Panc1 (cell line): Measurements from ENCODE around the gene NKX6-2. TPM values are rescaled to one million over a fixed set of nuclear protein-coding genes. Genes with fewer than 3 reads are reported as not detected.
A peak's percentile ranks its signal among the peaks of the same experiment; 100 is the strongest.

Source experiments
- ATAC-seq: fragments of 200-7000 bp; cut with Tn5 transposase; 2 replicates; pipeline ENCODE4 v1.9.1; 2020; ENCODE audit warnings: mild to moderate bottlenecking, moderate library complexity
- BruUV-seq: library from RNA; stranded (reverse); fragments of 400-500 nt; replicated peaks from 2 replicates; lab custom pipeline; 2021; lab: Mats Ljungman, UMichigan
- CTCF ChIA-PET: fragments of 300-600 bp; sonication (Branson Sonifier 250); formaldehyde crosslinking; loops from one replicate; lab custom pipeline; 2022; ENCODE audit warnings: antibody characterized with exemption; lab: Charles Lee
- POLR2A ChIA-PET: fragments of 300-600 bp; sonication (Branson Sonifier 250); formaldehyde crosslinking; loops from one replicate; lab custom pipeline; 2022; ENCODE audit warnings: antibody characterized with exemption; lab: Charles Lee
- DNase-seq: peaks from one replicate; pipeline ENCODE4 v3.0.0-alpha.2; 2010; ENCODE audit warnings: low read depth, low spot score
- H3K27ac ChIP-seq: 2 replicates; pipeline ENCODE4 v1.5.1; 2011; ENCODE audit warnings: mild to moderate bottlenecking, low read length, inconsistent platforms
- H3K27me3 ChIP-seq: fragments of 200-500 bp; sonication (Bioruptor generic); 2 replicates; pipeline ENCODE4 v1.6.0; 2014; ENCODE audit warnings: low read length, inconsistent platforms; ENCODE audit not compliant: control insufficient read depth, insufficient read depth
- H3K36me3 ChIP-seq: fragments of 200-500 bp; sonication (Bioruptor generic); 2 replicates; pipeline ENCODE4 v1.5.1; 2014; ENCODE audit warnings: inconsistent platforms, mild to moderate bottlenecking, low read length, moderate library complexity; ENCODE audit not compliant: control insufficient read depth, insufficient read depth
- H3K4me1 ChIP-seq: 2 replicates; pipeline ENCODE4 v1.5.1; 2011; ENCODE audit warnings: inconsistent platforms, mild to moderate bottlenecking, low read length, moderate library complexity; ENCODE audit not compliant: control insufficient read depth, insufficient read depth
- H3K4me3 ChIP-seq, 2 experiments: 2 replicates each; pipeline ENCODE4 v1.5.1; 2011 to 2012; ENCODE audit warnings: low read depth in 2 of 2, low read length in 2 of 2, mild to moderate bottlenecking in 2 of 2, inconsistent platforms in 1 of 2, moderate library complexity in 1 of 2
- H3K9me3 ChIP-seq: fragments of 200-500 bp; sonication (Bioruptor generic); 2 replicates; pipeline ENCODE4 v1.5.1; 2014; ENCODE audit warnings: low read depth, mild to moderate bottlenecking, inconsistent platforms, low read length, moderate library complexity; ENCODE audit not compliant: control insufficient read depth, insufficient read depth
- CTCF ChIP-seq: fragments of 450-650 bp; IDR thresholded peaks from 2 replicates; pipeline ENCODE4 v1.5.1; 2017; ENCODE audit warnings: mild to moderate bottlenecking
- POLR2AphosphoS5 ChIP-seq: IDR thresholded peaks from 2 replicates; pipeline ENCODE4 v1.6.1; 2012; ENCODE audit warnings: mild to moderate bottlenecking, low read depth, low read length, moderate library complexity
- REST ChIP-seq, 2 experiments: IDR thresholded peaks; 2 replicates each; pipeline ENCODE4 v1.6.1; 2011 to 2012; ENCODE audit warnings: low read depth in 2 of 2, control low read depth in 1 of 2, low read length in 1 of 2, mild to moderate bottlenecking in 1 of 2, moderate library complexity in 1 of 2; ENCODE audit not compliant: insufficient read depth in 1 of 2
- SIN3A ChIP-seq: IDR thresholded peaks from 2 replicates; pipeline ENCODE4 v1.6.1; 2012; ENCODE audit warnings: low read depth, mild to moderate bottlenecking, low read length, moderate library complexity, borderline replicate concordance; ENCODE audit not compliant: insufficient read depth
- TCF7L2 ChIP-seq: IDR thresholded peaks from 2 replicates; pipeline ENCODE4 v1.6.1; 2011; ENCODE audit warnings: mild to moderate bottlenecking, low read depth, low read length, inconsistent platforms
- in situ Hi-C: cut with HindIII; loops from 2 replicates; pipeline ENCODE4 v1.10.0; 2016; ENCODE audit warnings: low sequenced_read_pairs, low pct_unique_long_range_greater_than_20kb
- intact Hi-C: fragments of 100-400 bp; cut with micrococcal nuclease; formaldehyde crosslinking; loops from one replicate; pipeline ENCODE4 v1.10.0; 2022; ENCODE audit not compliant: unreplicated experiment
- total RNA-seq: library from RNA; stranded (reverse); gene quantifications from one replicate; pipeline ENCODE4 v1.2.1, GENCODE V29; 2021; ENCODE audit not compliant: unreplicated experiment

NKX6-2 gene
- total RNA-seq, 1 experiment from 2014 or later, result 1.6 TPM

GRCh38 chr10:132788831-132789219 lies 2.9 kb upstream of the NKX6-2 start:
- no peaks in the 10 kb centered on the region; the same call in 1 of the 2 replicates for H3K27me3 ChIP-seq
- no peak for ATAC-seq

GRCh38 chr10:132788180-132788830 lies 2.4 kb upstream of the NKX6-2 start:
- ATAC-seq (peak; percentile 66), DNase-seq (no peak)
- intact Hi-C loops, result loop anchor here (5.0 kb wide), 1 partner anchor 126 kb away; no protein-coding TSS in a partner anchor
- ChIA-PET CTCF (no interaction called here), POLR2A (no interaction called here)
- Histone ChIP-seq H3K9me3 (no peaks in the 10 kb centered on the region), H3K36me3 (no peaks in the 10 kb centered on the region), H3K27me3 (no peaks in the 10 kb centered on the region; the same call in 1 of the 2 replicates), H3K4me1 (peaks cover 7% of the 10 kb centered on the region; the same call in 1 of the 2 replicates), H3K4me3 (peak overlapping the region; percentile 34 to 48), H3K27ac (no peak overlapping the region)
- BruUV-seq, result no TSS peak
- TF ChIP-seq CTCF, result peak; percentile 79
- TF ChIP-seq SIN3A, result no peak
- in situ Hi-C loops, result no loop called here

More at GRCh38 chr10:132788831-132789219, 2.9 kb upstream of the NKX6-2 start:
- peak overlapping the region in 1 of 2 experiments; percentile 48; a peak in 3 of 4 replicates for H3K4me3 ChIP-seq
- ChIA-PET CTCF (no interaction called here), POLR2A (no interaction called here)
- no peak for DNase-seq
- no peaks in the 10 kb centered on the region for H3K9me3 ChIP-seq
- H3K27ac ChIP-seq, result no peak overlapping the region
- no peaks in the 10 kb centered on the region for H3K36me3 ChIP-seq
- intact Hi-C loops, result loop anchor here (5.0 kb wide), 1 partner anchor 127 kb away; no protein-coding TSS in a partner anchor
- BruUV-seq, result no TSS peak
- in situ Hi-C loops, result no loop called here
- TF ChIP-seq REST (IDR thresholded peaks at IDR 0.05; ENCODE audit: insufficient read depth in 1 of 2, low read depth in 2 of 2, low read length in 1 of 2) (no peak), POLR2AphosphoS5 (no peak), SIN3A (no peak), CTCF (no peak), TCF7L2 (no peak)
- H3K4me1 ChIP-seq, result peaks cover 8% of the 10 kb centered on the region; the same call in 1 of the 2 replicates
